AG08395 (cell line): ENCODE measurements around the gene ECI2.
"Not testable (repeated sequence)": the region's sequence is repeated elsewhere in the genome, so short reads cannot be mapped to it uniquely, and the experiment has no call there.

Experiments used
- DNase-seq: peaks from one replicate; pipeline ENCODE4 v3.0.0; 2012; ENCODE audit warnings: mixed read lengths, low spot score

ECI2 gene

GRCh38 chr6:4101298-4101697, 34.1 kb downstream of the ECI2 start:
- DNase-seq = no peak

- DNase-seq = no peak
Measured at GRCh38 chr6:4100655-4101054, 34.7 kb downstream of the ECI2 start.

- no peak for DNase-seq
Measured at GRCh38 chr6:4093288-4093687, 42.1 kb downstream of the ECI2 start.

GRCh38 chr6:4091941-4092340, 43.4 kb downstream of the ECI2 start:
- DNase-seq = no peak

GRCh38 chr6:4090043-4090442, 45.3 kb downstream of the ECI2 start:
- not testable (repeated sequence) for DNase-seq

- no peak for DNase-seq
Measured at GRCh38 chr6:4088704-4089103, 46.7 kb downstream of the ECI2 start.

GRCh38 chr6:4085332-4085700, 50.1 kb downstream of the ECI2 start:
- DNase-seq = peak; percentile 9

- DNase-seq = no peak
Measured at GRCh38 chr6:4084444-4085331, 50.7 kb downstream of the ECI2 start.

- DNase-seq = no peak
Measured at GRCh38 chr6:4078691-4079471, 56.5 kb downstream of the ECI2 start, which contains the start of gene FAM217A. TSS of gene FAM217A (minus strand) at chr6:4079137. CDS start at chr6:4077414, 1,723 bp downstream.

- DNase-seq = no peak
Measured at GRCh38 chr6:4074478-4075235, 60.7 kb downstream of the ECI2 start.

- no peak for DNase-seq
Measured at GRCh38 chr6:4071330-4071729, 64.0 kb downstream of the ECI2 start.

GRCh38 chr6:4069199-4069598, 66.2 kb downstream of the ECI2 start:
- DNase-seq = no peak

GRCh38 chr6:4067673-4068072, 67.7 kb downstream of the ECI2 start:
- DNase-seq = no peak

GRCh38 chr6:4066029-4066755, 69.2 kb downstream of the ECI2 start:
- DNase-seq = no peak
